H1 (cell line): Measurements from ENCODE around the gene FGF14. TPM values are rescaled to one million over a fixed set of nuclear protein-coding genes. Genes with fewer than 3 reads are reported as not detected.

ENCODE experiments used
- CTCF ChIA-PET: fragments of 300-600 bp; sonication (Branson Sonifier 250); formaldehyde crosslinking; loops from one replicate; lab custom pipeline; 2021; ENCODE audit not compliant: partially characterized antibody; lab: Charles Lee
- POLR2A ChIA-PET: fragments of 300-600 bp; sonication (Branson Sonifier 250); formaldehyde crosslinking; loops from one replicate; lab custom pipeline; 2021; ENCODE audit warnings: inconsistent platforms; ENCODE audit not compliant: partially characterized antibody; lab: Charles Lee
- DNase-seq, 2 experiments: peaks; one replicate each; pipeline versions ENCODE4 v3.0.0 to v3.0.0-alpha.2; 2010 to 2022; ENCODE audit warnings: low spot score in 2 of 2, low read depth in 1 of 2, mixed read lengths in 1 of 2
- FAIRE-seq: peaks from 2 replicates; lab custom pipeline; 2011; peaks lifted over from hg19 to GRCh38; lab: Jason Lieb, UNC
- H2AFZ ChIP-seq: 2 replicates; pipeline ENCODE4 v1.8.1; 2012; ENCODE audit warnings: low read length, inconsistent platforms
- H2AK5ac ChIP-seq: 2 replicates; pipeline ENCODE4 v1.6.1; 2013; ENCODE audit warnings: low read depth, low read length
- H2BK120ac ChIP-seq: replicated peaks from 2 replicates; pipeline ENCODE3; 2013; ENCODE audit warnings: low read depth, low read length, inconsistent platforms
- H2BK12ac ChIP-seq: 2 replicates; pipeline ENCODE4 v1.6.1; 2013; ENCODE audit warnings: low read depth, low read length
- H2BK15ac ChIP-seq: 2 replicates; pipeline ENCODE4 v1.6.1; 2013; ENCODE audit warnings: low read length
- H2BK20ac ChIP-seq: 2 replicates; pipeline ENCODE4 v1.6.1; 2013; ENCODE audit warnings: low read length
- H2BK5ac ChIP-seq: 2 replicates; pipeline ENCODE4 v1.6.1; 2013; ENCODE audit warnings: low read depth, low read length
- H3K14ac ChIP-seq: 2 replicates; pipeline ENCODE4 v1.6.1; 2013; ENCODE audit warnings: inconsistent platforms; ENCODE audit not compliant: insufficient read length
- H3K18ac ChIP-seq: 2 replicates; pipeline ENCODE4 v1.6.1; 2013; ENCODE audit warnings: low read length; ENCODE audit errors: extremely low read depth
- H3K23ac ChIP-seq: 2 replicates; pipeline ENCODE4 v1.6.1; 2013; ENCODE audit warnings: inconsistent platforms; ENCODE audit not compliant: insufficient read length
- H3K23me2 ChIP-seq: 2 replicates; pipeline ENCODE4 v1.6.1; 2013; ENCODE audit warnings: low read depth, low read length
- H3K27ac ChIP-seq: 2 replicates; pipeline ENCODE4 v1.6.1; 2011; ENCODE audit warnings: low read depth, low read length, inconsistent platforms
- H3K27me3 ChIP-seq, 4 experiments: replicated peaks in 1 of 4; 1 replicate in 1 of 4; 2 replicates in 3 of 4; pipeline versions ENCODE4 v1.6.1 to v1.8.1; 2011 to 2013; ENCODE audit warnings: low read length in 3 of 4, mild to moderate bottlenecking in 3 of 4, inconsistent platforms in 2 of 4, mixed read lengths in 2 of 4, moderate library complexity in 1 of 4; ENCODE audit not compliant: control insufficient read depth in 3 of 4, insufficient read depth in 3 of 4; ENCODE audit errors: extremely low read depth in 1 of 4
- H3K36me3 ChIP-seq, 4 experiments: 2 replicates each; pipeline versions ENCODE4 v1.6.1 to v1.8.1; 2011 to 2013; ENCODE audit warnings: mild to moderate bottlenecking in 4 of 4, low read length in 3 of 4, moderate library complexity in 2 of 4, control low read depth in 1 of 4, inconsistent platforms in 1 of 4; ENCODE audit not compliant: insufficient read depth in 4 of 4, control insufficient read depth in 2 of 4
- H3K4ac ChIP-seq: replicated peaks from 2 replicates; pipeline ENCODE3; 2013; ENCODE audit warnings: low read length, low read depth, mixed read lengths, inconsistent platforms; ENCODE audit not compliant: insufficient read length
- H3K4me1 ChIP-seq, 4 experiments: replicated peaks in 1 of 4; 1 replicate in 1 of 4; 2 replicates in 3 of 4; pipeline versions ENCODE4 v1.6.1 to v1.8.1; 2011 to 2013; ENCODE audit warnings: low read length in 3 of 4, inconsistent platforms in 2 of 4, mixed read lengths in 1 of 4; ENCODE audit not compliant: insufficient read depth in 4 of 4, control insufficient read depth in 3 of 4
- H3K4me2 ChIP-seq, 2 experiments: 2 replicates each; pipeline versions ENCODE4 v1.6.1 to v1.8.1; 2011 to 2013; ENCODE audit warnings: low read depth in 2 of 2, low read length in 2 of 2, control low read depth in 1 of 2, inconsistent platforms in 1 of 2, mild to moderate bottlenecking in 1 of 2; ENCODE audit not compliant: insufficient read depth in 1 of 2
- H3K4me3 ChIP-seq, 4 experiments: fragments of 200-600, 300-600 bp in 1 of 4; sonication (generic), shearing (Covaris generic), sonication (Bioruptor Twin) in 1 of 4; 2 replicates each; pipeline versions ENCODE4 v1.5.1 to v1.8.1; 2011 to 2016; ENCODE audit warnings: low read length in 4 of 4, low read depth in 3 of 4, control low read depth in 2 of 4, inconsistent platforms in 2 of 4, mild to moderate bottlenecking in 2 of 4, mixed read lengths in 1 of 4, moderate library complexity in 1 of 4; ENCODE audit not compliant: insufficient read depth in 2 of 4; ENCODE audit errors: extremely low read depth in 1 of 4
- H3K56ac ChIP-seq: replicated peaks from 2 replicates; pipeline ENCODE3; 2013; ENCODE audit warnings: low read depth, mild to moderate bottlenecking, mixed read lengths, low read length, inconsistent platforms; ENCODE audit not compliant: insufficient read length
- H3K79me1 ChIP-seq: 2 replicates; pipeline ENCODE4 v1.6.1; 2013; ENCODE audit warnings: low read depth, low read length, control low read depth
- H3K79me2 ChIP-seq, 2 experiments: 2 replicates each; pipeline versions ENCODE4 v1.6.1 to v1.8.1; 2012 to 2013; ENCODE audit warnings: low read length in 2 of 2, mild to moderate bottlenecking in 2 of 2, inconsistent platforms in 1 of 2; ENCODE audit not compliant: insufficient read depth in 2 of 2, control insufficient read depth in 1 of 2
- H3K9ac ChIP-seq, 4 experiments: replicated peaks in 1 of 4; 1 replicate in 1 of 4; 2 replicates in 3 of 4; pipeline versions ENCODE4 v1.6.1 to v1.8.1; 2011 to 2013; ENCODE audit warnings: low read depth in 3 of 4, low read length in 3 of 4, control low read depth in 2 of 4, mild to moderate bottlenecking in 2 of 4, moderate library complexity in 2 of 4, inconsistent platforms in 1 of 4; ENCODE audit errors: extremely low read depth in 1 of 4
- H3K9me3 ChIP-seq, 2 experiments: 2 replicates each; pipeline versions ENCODE4 v1.6.1 to v1.8.1; 2012 to 2013; ENCODE audit warnings: mild to moderate bottlenecking in 2 of 2, moderate library complexity in 2 of 2, control low read depth in 1 of 2, inconsistent platforms in 1 of 2, low read depth in 1 of 2, low read length in 1 of 2, mixed read lengths in 1 of 2; ENCODE audit not compliant: insufficient read depth in 2 of 2
- H4K20me1 ChIP-seq, 2 experiments: replicated peaks in 1 of 2; 2 replicates each; pipeline versions ENCODE3 to v1.8.1; 2011 to 2013; ENCODE audit warnings: inconsistent platforms in 2 of 2, low read length in 2 of 2, mild to moderate bottlenecking in 1 of 2; ENCODE audit not compliant: insufficient read depth in 2 of 2, control insufficient read depth in 1 of 2
- H4K5ac ChIP-seq: 2 replicates; pipeline ENCODE4 v1.6.1; 2013; ENCODE audit warnings: low read length, low read depth, mixed read lengths, inconsistent platforms; ENCODE audit not compliant: insufficient read length
- H4K8ac ChIP-seq: 2 replicates; pipeline ENCODE4 v1.8.0; 2013; ENCODE audit warnings: mild to moderate bottlenecking, moderate library complexity, low read length, inconsistent platforms; ENCODE audit not compliant: insufficient read depth; ENCODE audit errors: extremely low read depth
- H4K91ac ChIP-seq: replicated peaks from 2 replicates; pipeline ENCODE3; 2013; ENCODE audit warnings: low read length, mixed read lengths, inconsistent platforms; ENCODE audit not compliant: insufficient read length
- CEBPB ChIP-seq: IDR thresholded peaks from 2 replicates; pipeline ENCODE4 v1.6.1; 2012; ENCODE audit warnings: low read depth, low read length
- CTBP2 ChIP-seq: IDR thresholded peaks from 2 replicates; pipeline ENCODE4 v1.7.0; 2011; ENCODE audit warnings: borderline replicate concordance, mild to moderate bottlenecking, moderate library complexity, mixed read lengths, low read length; ENCODE audit not compliant: insufficient read depth, insufficient read length
- CTCF ChIP-seq, 3 experiments: IDR thresholded peaks; 1 replicate in 2 of 3; 2 replicates in 1 of 3; pipeline versions ENCODE4 v1.5.1 to v1.6.1; 2011; ENCODE audit warnings: low read length in 3 of 3, mild to moderate bottlenecking in 3 of 3, inconsistent platforms in 2 of 3, low read depth in 1 of 3, moderate library complexity in 1 of 3; ENCODE audit not compliant: insufficient read depth in 1 of 3; ENCODE audit errors: control extremely low read depth in 1 of 3
- EGR1 ChIP-seq: IDR thresholded peaks from 2 replicates; pipeline ENCODE4 v1.6.1; 2011; ENCODE audit warnings: low read depth, low read length, borderline replicate concordance
- JUN ChIP-seq: IDR thresholded peaks from 2 replicates; pipeline ENCODE4 v1.6.1; 2011; ENCODE audit warnings: low read depth, mild to moderate bottlenecking, improper control_type of control experiment, low read length
- MAX ChIP-seq: IDR thresholded peaks from 2 replicates; pipeline ENCODE4 v1.6.1; 2012; ENCODE audit warnings: inconsistent platforms
- POLR2AphosphoS5 ChIP-seq: IDR thresholded peaks from 2 replicates; pipeline ENCODE4 v1.6.1; 2011; ENCODE audit warnings: low read depth, low read length
- SIRT6 ChIP-seq: IDR thresholded peaks from one replicate; pipeline ENCODE4 v1.7.1; 2012; ENCODE audit warnings: low read length, inconsistent platforms
- SP2 ChIP-seq: IDR thresholded peaks from 2 replicates; pipeline ENCODE4 v1.6.1; 2012; ENCODE audit warnings: mild to moderate bottlenecking, low read length, inconsistent platforms
- WGBS, 2 experiments: shearing (Covaris generic) in 1 of 2; methylation state at CpG; one replicate each; pipeline versions ENCODE4 v1.1.6 to v1.1.7; 2013 to 2015; ENCODE audit warnings: low lambda C conversion rate in 2 of 2, mixed read lengths in 2 of 2, inconsistent platforms in 1 of 2, low coverage in 1 of 2, missing lambda C conversion rate in 1 of 2; ENCODE audit not compliant: insufficient replicate concordance in 2 of 2, insufficient coverage in 1 of 2, insufficient read length in 1 of 2; ENCODE audit errors: extremely low coverage in 1 of 2, missing lambda C conversion rate in 1 of 2; 5-methylcytosine and 5-hydroxymethylcytosine counted together
- polyA plus RNA-seq, 7 experiments: library from polyadenylated mRNA; depleted of rRNA in 3 of 7; stranded (reverse) in 5 of 7; unstranded in 2 of 7; fragments of >200 nt in 5 of 7; fragments of 200-250 nt in 2 of 7; gene quantifications; 1 replicate in 5 of 7; 2 replicates in 1 of 7; 4 replicates in 1 of 7; pipeline versions ENCODE4 v1.2.1 to v1.2.3, GENCODE V29; 2011 to 2013; ENCODE audit warnings: missing spikeins in 2 of 7, mixed read lengths in 2 of 7
- total RNA-seq: library from RNA; stranded (reverse); fragmentation: NEBNext Ultra II Directional; extraction: Animal tissue kit (Norgen Biotek cat#: 25700); gene quantifications from 2 replicates; pipeline ENCODE4 v1.2.1, GENCODE V29; 2021

FGF14 gene
- total and polyA plus RNA-seq, 2 of the 8 experiments (the other 6 are each of a cell fraction or from before 2014, with no cell fraction given) = 0.05 to 0.58 TPM

GRCh38 chr13:101747039-101747438 is 654.8 kb downstream of the FGF14 start:
- no peaks in the 10 kb centered on the region for H3K79me2 ChIP-seq
- CTCF ChIA-PET = no interaction called here
- H2BK20ac ChIP-seq = no peak overlapping the region
- H3K4ac ChIP-seq = no peak overlapping the region
- no peak overlapping the region for H2BK120ac ChIP-seq
- H3K23ac ChIP-seq = no peak overlapping the region
- no peak overlapping the region for H4K8ac ChIP-seq
- FAIRE-seq (no peak), DNase-seq (no peak)
- H3K79me1 ChIP-seq = no peaks in the 10 kb centered on the region
- no peaks in the 10 kb centered on the region; a peak in 1 of 7 replicates for H3K4me1 ChIP-seq
- H2BK5ac ChIP-seq = no peak overlapping the region
- TF ChIP-seq SP2 (no peak), JUN (no peak), CEBPB (no peak), POLR2AphosphoS5 (no peak), CTBP2 (no peak), MAX (no peak), SIRT6 (no peak), CTCF (IDR thresholded peaks at IDR 0.05; ENCODE audit: control extremely low read depth in 1 of 3, insufficient read depth in 1 of 3, low read depth in 1 of 3, low read length in 3 of 3) (no peak), EGR1 (no peak)
- no peak overlapping the region for H4K91ac ChIP-seq
- H3K18ac ChIP-seq = no peak overlapping the region
- no peak overlapping the region for H2AFZ ChIP-seq
- no peaks in the 10 kb centered on the region for H3K23me2 ChIP-seq
- H3K27me3 ChIP-seq = no peaks in the 10 kb centered on the region
- H4K5ac ChIP-seq = no peak overlapping the region
- H3K9me3 ChIP-seq = no peaks in the 10 kb centered on the region
- H2AK5ac ChIP-seq = no peak overlapping the region
- H4K20me1 ChIP-seq = no peaks in the 10 kb centered on the region
- no peak overlapping the region for H3K27ac ChIP-seq
- no peak overlapping the region for H3K14ac ChIP-seq
- no peaks in the 10 kb centered on the region for H3K36me3 ChIP-seq
- no peak overlapping the region for H2BK15ac ChIP-seq
- H3K4me2 ChIP-seq = no peak overlapping the region
- 89% methylated on average over 1 of the region's 1 CpG; no CpG with 5 or more reads in 1 of the 2 experiments for WGBS, 2 experiments
- no peak overlapping the region for H2BK12ac ChIP-seq
- POLR2A ChIA-PET = no interaction called here
- H3K4me3 ChIP-seq = no peak overlapping the region
- H3K9ac ChIP-seq = no peak overlapping the region
- H3K56ac ChIP-seq = no peak overlapping the region
